Measurements from ENCODE around the gene SNCAIP.

SNCAIP gene

DNA sequence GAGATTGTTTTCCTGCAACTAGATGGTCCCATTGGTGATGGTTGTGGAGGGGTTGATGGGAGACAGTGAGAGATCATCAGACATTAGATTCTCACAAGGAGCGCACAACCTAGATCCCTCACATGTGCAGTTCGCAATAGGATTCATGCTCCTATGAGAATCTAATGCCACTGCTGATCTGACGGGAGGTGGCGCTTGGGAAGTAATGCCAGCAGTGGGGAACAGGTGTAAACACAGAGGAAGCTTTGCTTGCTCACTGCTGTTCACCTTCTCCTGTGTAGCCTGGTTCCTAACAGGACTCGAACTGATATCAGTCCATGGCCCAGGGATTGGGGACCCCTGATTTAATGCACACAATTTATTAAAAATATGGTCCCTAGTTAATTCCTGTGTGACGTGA is 18.8 kb downstream of the SNCAIP start:
- Histone ChIP-seq H2BK120ac (ENCODE audit: low read depth, low read length) (no peak overlapping the region), H3K27me3 (ENCODE audit: insufficient read depth, low read length, poor library complexity) (no peaks in the 10 kb centered on the region), H3K4me1 (ENCODE audit: control insufficient read depth, low read depth, low read length) (no peaks in the 10 kb centered on the region), H3K79me2 (ENCODE audit: control insufficient read depth, insufficient read depth, low read length) (no peaks in the 10 kb centered on the region), H3K36me3 (ENCODE audit: control insufficient read depth, insufficient read depth, low read length) (no peaks in the 10 kb centered on the region), H3K4me2 (ENCODE audit: low read length) (no peak overlapping the region), H3K4ac (ENCODE audit: low read depth, low read length) (no peak overlapping the region), H3K23ac (ENCODE audit: low read length) (no peak overlapping the region), H2AK5ac (ENCODE audit: low read length) (no peak overlapping the region), H3K27ac (ENCODE audit: low read depth, low read length) (no peak overlapping the region), H2BK15ac (replicated peaks; ENCODE audit: low read depth) (no peak overlapping the region), H3K56ac (ENCODE audit: low read length) (no peak overlapping the region), H3K79me1 (ENCODE audit: low read length) (no peaks in the 10 kb centered on the region), H2BK5ac (ENCODE audit: low read length) (no peak overlapping the region), H3K18ac (ENCODE audit: low read length) (no peak overlapping the region), H4K5ac (ENCODE audit: low read length) (no peak overlapping the region), H3K9ac (ENCODE audit: low read length) (no peak overlapping the region), H3K4me3 (ENCODE audit: low read length) (no peak overlapping the region), H4K8ac (ENCODE audit: low read depth, low read length) (no peak overlapping the region)
- no peak for DNase-seq
- WGBS (ENCODE audit: extremely low coverage, insufficient coverage, low lambda C conversion rate) = no CpG with 5 or more reads among the region's 6 CpGs

DNA sequence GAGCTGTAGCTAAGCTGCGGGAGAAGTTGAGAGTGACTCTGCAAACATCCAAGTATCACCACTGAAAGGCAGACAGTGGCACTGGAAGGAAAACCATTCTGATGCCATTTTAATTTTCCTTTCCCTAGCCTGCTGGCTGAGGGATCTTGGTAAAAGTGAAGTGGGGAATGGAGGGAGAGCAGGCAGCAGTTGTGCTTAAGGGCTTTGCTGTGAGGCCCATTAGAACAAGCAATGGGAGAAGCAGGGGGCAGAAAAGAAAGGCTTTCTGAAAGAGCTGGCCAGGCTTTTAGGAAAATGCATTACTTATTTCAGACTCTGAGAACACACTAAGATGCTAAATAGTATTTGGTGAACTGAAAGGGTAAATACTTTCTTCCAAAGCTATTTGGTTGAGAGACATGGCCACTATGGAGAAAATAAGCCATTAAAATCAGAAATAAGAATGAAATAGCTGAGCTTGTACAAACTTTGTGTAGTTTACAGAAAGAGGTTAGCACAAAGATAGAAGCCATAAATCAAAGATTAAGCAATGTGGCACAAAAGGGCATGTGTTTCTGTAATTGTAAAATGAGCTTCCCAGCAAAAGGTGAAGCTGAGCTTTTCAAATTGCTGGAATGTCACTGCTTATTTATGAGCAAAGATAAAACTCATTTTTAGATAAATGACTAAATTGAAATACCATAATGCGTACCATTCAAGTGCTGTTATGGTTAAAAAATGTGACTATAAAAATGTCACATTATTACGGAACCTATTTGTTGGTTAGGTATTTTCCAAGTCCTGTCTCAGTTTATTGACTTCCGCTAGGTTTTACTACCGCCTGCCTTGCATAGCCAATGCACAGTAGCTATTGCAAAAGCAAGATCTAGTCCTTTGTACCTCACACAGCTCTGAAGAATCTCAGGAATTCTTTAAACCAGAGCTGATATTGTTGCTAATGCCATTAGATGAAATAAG is 20.8 kb downstream of the SNCAIP start:
- H3K18ac ChIP-seq (ENCODE audit: low read length) = no peak overlapping the region
- no peak overlapping the region for H3K23ac ChIP-seq (ENCODE audit: low read length)
- no peaks in the 10 kb centered on the region for H3K27me3 ChIP-seq (ENCODE audit: insufficient read depth, low read length, poor library complexity)
- no peak overlapping the region for H2BK120ac ChIP-seq (ENCODE audit: low read depth, low read length)
- no peak overlapping the region for H2BK15ac ChIP-seq (replicated peaks; ENCODE audit: low read depth)
- no peaks in the 10 kb centered on the region for H3K36me3 ChIP-seq (ENCODE audit: control insufficient read depth, insufficient read depth, low read length)
- no peak overlapping the region for H3K4ac ChIP-seq (ENCODE audit: low read depth, low read length)
- no peak overlapping the region for H4K5ac ChIP-seq (ENCODE audit: low read length)
- H3K4me2 ChIP-seq (ENCODE audit: low read length) = no peak overlapping the region
- no peak overlapping the region for H2AK5ac ChIP-seq (ENCODE audit: low read length)
- no CpG with 5 or more reads among the region's 5 CpGs for WGBS (ENCODE audit: extremely low coverage, insufficient coverage, low lambda C conversion rate)
- H3K56ac ChIP-seq (ENCODE audit: low read length) = no peak overlapping the region
- peak; percentile 37 for DNase-seq
- no peaks in the 10 kb centered on the region for H3K4me1 ChIP-seq (ENCODE audit: control insufficient read depth, low read depth, low read length)
- no peak overlapping the region for H3K9ac ChIP-seq (ENCODE audit: low read length)
- no peak overlapping the region for H2BK5ac ChIP-seq (ENCODE audit: low read length)
- H3K27ac ChIP-seq (ENCODE audit: low read depth, low read length) = no peak overlapping the region
- H3K79me2 ChIP-seq (ENCODE audit: control insufficient read depth, insufficient read depth, low read length) = no peaks in the 10 kb centered on the region
- H3K4me3 ChIP-seq (ENCODE audit: low read length) = no peak overlapping the region
- H3K79me1 ChIP-seq (ENCODE audit: low read length) = no peaks in the 10 kb centered on the region
- no peak overlapping the region for H4K8ac ChIP-seq (ENCODE audit: low read depth, low read length)

DNA sequence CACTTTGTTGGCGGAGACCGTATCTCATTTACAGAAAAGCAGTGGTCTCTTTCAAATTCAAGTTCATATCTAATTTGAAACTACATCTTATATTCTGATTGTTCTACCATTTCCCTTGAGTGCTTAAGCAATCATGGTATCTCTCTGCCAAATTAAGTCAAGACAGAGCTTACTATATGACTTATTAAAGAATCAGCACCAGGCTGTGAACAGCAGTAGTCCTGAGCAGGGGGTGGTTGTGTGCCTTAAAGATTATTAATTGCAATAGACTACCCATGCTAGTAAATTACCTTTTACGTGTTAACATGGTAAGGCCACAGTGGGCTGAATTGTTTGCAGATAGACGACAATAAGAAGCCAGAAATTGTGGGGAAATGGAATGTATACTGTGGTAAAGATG is 21.5 kb downstream of the SNCAIP start:
- no peak overlapping the region for H3K9ac ChIP-seq (ENCODE audit: low read length)
- H3K23ac ChIP-seq (ENCODE audit: low read length) = no peak overlapping the region
- no peak overlapping the region for H3K27ac ChIP-seq (ENCODE audit: low read depth, low read length)
- no peaks in the 10 kb centered on the region for H3K27me3 ChIP-seq (ENCODE audit: insufficient read depth, low read length, poor library complexity)
- no peaks in the 10 kb centered on the region for H3K79me1 ChIP-seq (ENCODE audit: low read length)
- H4K8ac ChIP-seq (ENCODE audit: low read depth, low read length) = no peak overlapping the region
- no peaks in the 10 kb centered on the region for H3K4me1 ChIP-seq (ENCODE audit: control insufficient read depth, low read depth, low read length)
- no peak overlapping the region for H4K5ac ChIP-seq (ENCODE audit: low read length)
- no peaks in the 10 kb centered on the region for H3K36me3 ChIP-seq (ENCODE audit: control insufficient read depth, insufficient read depth, low read length)
- no CpG with 5 or more reads among the region's 4 CpGs for WGBS (ENCODE audit: extremely low coverage, insufficient coverage, low lambda C conversion rate)
- H2BK5ac ChIP-seq (ENCODE audit: low read length) = no peak overlapping the region
- H3K4me2 ChIP-seq (ENCODE audit: low read length) = no peak overlapping the region
- no peak for DNase-seq
- no peak overlapping the region for H3K18ac ChIP-seq (ENCODE audit: low read length)
- H3K56ac ChIP-seq (ENCODE audit: low read length) = no peak overlapping the region
- no peak overlapping the region for H2BK15ac ChIP-seq (replicated peaks; ENCODE audit: low read depth)
- no peak overlapping the region for H3K4ac ChIP-seq (ENCODE audit: low read depth, low read length)
- no peak overlapping the region for H2BK120ac ChIP-seq (ENCODE audit: low read depth, low read length)
- no peaks in the 10 kb centered on the region for H3K79me2 ChIP-seq (ENCODE audit: control insufficient read depth, insufficient read depth, low read length)
- no peak overlapping the region for H2AK5ac ChIP-seq (ENCODE audit: low read length)
- no peak overlapping the region for H3K4me3 ChIP-seq (ENCODE audit: low read length)

DNA sequence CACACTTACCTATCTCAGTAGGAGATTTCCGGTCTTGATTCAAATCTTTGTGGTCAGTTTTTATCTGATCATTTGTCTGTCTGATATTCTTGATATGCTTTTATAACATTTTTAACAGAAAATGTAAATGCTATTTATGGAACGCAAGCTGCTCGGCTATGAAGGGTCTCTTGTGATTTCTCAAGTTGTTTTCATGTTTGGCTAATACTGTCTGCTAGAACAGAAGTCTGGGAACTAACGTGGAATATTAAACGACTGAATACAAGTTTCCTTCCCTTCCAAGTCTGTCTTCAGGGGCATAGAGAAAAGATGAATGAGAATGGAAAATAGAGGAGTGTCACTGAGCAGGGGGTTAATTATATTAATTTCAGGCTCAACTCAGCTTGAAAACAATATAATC is 27.6 kb downstream of the SNCAIP start:
- Histone ChIP-seq H4K8ac (ENCODE audit: low read depth, low read length) (no peak overlapping the region), H3K4me3 (ENCODE audit: low read length) (no peak overlapping the region), H2AK5ac (ENCODE audit: low read length) (no peak overlapping the region), H3K23ac (ENCODE audit: low read length) (no peak overlapping the region), H2BK15ac (replicated peaks; ENCODE audit: low read depth) (no peak overlapping the region), H3K36me3 (ENCODE audit: control insufficient read depth, insufficient read depth, low read length) (no peaks in the 10 kb centered on the region), H3K79me2 (ENCODE audit: control insufficient read depth, insufficient read depth, low read length) (no peaks in the 10 kb centered on the region), H4K5ac (ENCODE audit: low read length) (no peak overlapping the region), H3K4ac (ENCODE audit: low read depth, low read length) (no peak overlapping the region), H3K79me1 (ENCODE audit: low read length) (no peaks in the 10 kb centered on the region), H3K4me1 (ENCODE audit: control insufficient read depth, low read depth, low read length) (no peaks in the 10 kb centered on the region), H3K27me3 (ENCODE audit: insufficient read depth, low read length, poor library complexity) (no peaks in the 10 kb centered on the region), H3K18ac (ENCODE audit: low read length) (no peak overlapping the region), H2BK120ac (ENCODE audit: low read depth, low read length) (no peak overlapping the region), H3K56ac (ENCODE audit: low read length) (no peak overlapping the region), H3K4me2 (ENCODE audit: low read length) (no peak overlapping the region), H2BK5ac (ENCODE audit: low read length) (no peak overlapping the region), H3K27ac (ENCODE audit: low read depth, low read length) (no peak overlapping the region), H3K9ac (ENCODE audit: low read length) (no peak overlapping the region)
- no peak for DNase-seq
- WGBS (ENCODE audit: extremely low coverage, insufficient coverage, low lambda C conversion rate) = no CpG with 5 or more reads among the region's 5 CpGs

DNA sequence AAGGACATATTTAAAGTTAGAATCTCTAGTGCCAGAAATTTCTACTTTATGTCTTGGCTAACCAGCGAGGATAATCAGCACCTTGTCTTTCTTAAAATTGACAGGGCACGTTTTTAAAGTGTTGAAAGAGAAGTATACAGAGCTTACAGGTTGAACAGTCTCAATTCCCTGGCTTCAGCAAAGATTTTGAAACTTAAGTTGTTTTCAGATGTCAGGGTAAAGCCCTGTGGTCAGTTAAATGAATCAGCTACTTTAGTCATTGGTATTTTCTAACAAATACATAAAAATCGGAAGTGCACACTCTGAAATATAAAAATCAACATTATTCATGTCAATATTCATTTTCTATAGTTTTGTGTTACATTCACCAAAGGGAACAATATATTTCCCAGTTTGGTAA is 29.1 kb downstream of the SNCAIP start:
- H3K18ac ChIP-seq (ENCODE audit: low read length) = no peak overlapping the region
- H3K27me3 ChIP-seq (ENCODE audit: insufficient read depth, low read length, poor library complexity) = no peaks in the 10 kb centered on the region
- H3K9ac ChIP-seq (ENCODE audit: low read length) = no peak overlapping the region
- H3K23ac ChIP-seq (ENCODE audit: low read length) = no peak overlapping the region
- no peak overlapping the region for H3K27ac ChIP-seq (ENCODE audit: low read depth, low read length)
- H3K4me1 ChIP-seq (ENCODE audit: control insufficient read depth, low read depth, low read length) = no peaks in the 10 kb centered on the region
- no peak overlapping the region for H2AK5ac ChIP-seq (ENCODE audit: low read length)
- H2BK120ac ChIP-seq (ENCODE audit: low read depth, low read length) = no peak overlapping the region
- no peak overlapping the region for H3K4ac ChIP-seq (ENCODE audit: low read depth, low read length)
- no peaks in the 10 kb centered on the region for H3K36me3 ChIP-seq (ENCODE audit: control insufficient read depth, insufficient read depth, low read length)
- no peak overlapping the region for H3K4me2 ChIP-seq (ENCODE audit: low read length)
- no CpG with 5 or more reads among the region's 3 CpGs for WGBS (ENCODE audit: extremely low coverage, insufficient coverage, low lambda C conversion rate)
- H3K4me3 ChIP-seq (ENCODE audit: low read length) = no peak overlapping the region
- no peaks in the 10 kb centered on the region for H3K79me1 ChIP-seq (ENCODE audit: low read length)
- H2BK5ac ChIP-seq (ENCODE audit: low read length) = no peak overlapping the region
- no peak overlapping the region for H4K8ac ChIP-seq (ENCODE audit: low read depth, low read length)
- H3K79me2 ChIP-seq (ENCODE audit: control insufficient read depth, insufficient read depth, low read length) = no peaks in the 10 kb centered on the region
- H3K56ac ChIP-seq (ENCODE audit: low read length) = no peak overlapping the region
- H4K5ac ChIP-seq (ENCODE audit: low read length) = no peak overlapping the region
- no peak overlapping the region for H2BK15ac ChIP-seq (replicated peaks; ENCODE audit: low read depth)
- DNase-seq = no peak

DNA sequence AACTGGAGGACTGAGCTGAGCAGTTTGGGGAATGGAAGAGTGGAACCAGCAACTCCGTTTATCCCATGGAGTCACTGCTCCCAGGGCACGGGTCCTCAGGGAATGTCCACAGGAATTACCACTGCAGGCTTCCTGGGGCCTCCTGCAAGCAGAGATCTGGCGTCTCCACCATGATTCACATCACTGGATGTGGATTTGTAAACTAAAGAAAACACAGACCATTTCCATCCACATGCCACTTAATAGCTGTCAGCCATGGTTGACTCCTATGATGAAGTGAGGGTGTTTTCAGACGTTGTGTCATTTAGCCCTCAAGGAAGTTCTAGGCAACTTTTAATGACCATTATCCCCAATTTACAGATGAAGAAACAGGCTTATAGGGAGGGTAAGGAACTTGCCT is 30.2 kb downstream of the SNCAIP start:
- no peak overlapping the region for H3K4me3 ChIP-seq (ENCODE audit: low read length)
- no peaks in the 10 kb centered on the region for H3K79me1 ChIP-seq (ENCODE audit: low read length)
- no peaks in the 10 kb centered on the region for H3K4me1 ChIP-seq (ENCODE audit: control insufficient read depth, low read depth, low read length)
- no peak overlapping the region for H4K5ac ChIP-seq (ENCODE audit: low read length)
- no peak overlapping the region for H4K8ac ChIP-seq (ENCODE audit: low read depth, low read length)
- H3K18ac ChIP-seq (ENCODE audit: low read length) = no peak overlapping the region
- DNase-seq = no peak
- no peak overlapping the region for H3K27ac ChIP-seq (ENCODE audit: low read depth, low read length)
- H3K56ac ChIP-seq (ENCODE audit: low read length) = no peak overlapping the region
- H3K23ac ChIP-seq (ENCODE audit: low read length) = no peak overlapping the region
- no peak overlapping the region for H2BK120ac ChIP-seq (ENCODE audit: low read depth, low read length)
- no peaks in the 10 kb centered on the region for H3K36me3 ChIP-seq (ENCODE audit: control insufficient read depth, insufficient read depth, low read length)
- no peak overlapping the region for H3K9ac ChIP-seq (ENCODE audit: low read length)
- no peak overlapping the region for H2BK15ac ChIP-seq (replicated peaks; ENCODE audit: low read depth)
- H3K79me2 ChIP-seq (ENCODE audit: control insufficient read depth, insufficient read depth, low read length) = no peaks in the 10 kb centered on the region
- no peaks in the 10 kb centered on the region for H3K27me3 ChIP-seq (ENCODE audit: insufficient read depth, low read length, poor library complexity)
- no peak overlapping the region for H2AK5ac ChIP-seq (ENCODE audit: low read length)
- no peak overlapping the region for H3K4me2 ChIP-seq (ENCODE audit: low read length)
- no CpG with 5 or more reads among the region's 4 CpGs for WGBS (ENCODE audit: extremely low coverage, insufficient coverage, low lambda C conversion rate)
- H3K4ac ChIP-seq (ENCODE audit: low read depth, low read length) = no peak overlapping the region
- H2BK5ac ChIP-seq (ENCODE audit: low read length) = no peak overlapping the region

Measured in mesendoderm (in vitro differentiated cells).